HG02571 (cell line): ENCODE results near the gene ULK2.
"Not testable (repeated sequence)": the region's sequence is repeated elsewhere in the genome, so short reads cannot be mapped to it uniquely, and the experiment has no call there.

Experiments
- ATAC-seq: cut with Tn5 transposase; IDR thresholded peaks from one replicate; pipeline ENCODE4 v1.9.1; 2021; ENCODE audit warnings: mild to moderate bottlenecking, moderate library complexity; ENCODE audit not compliant: unreplicated experiment

The ULK2 gene

DNA sequence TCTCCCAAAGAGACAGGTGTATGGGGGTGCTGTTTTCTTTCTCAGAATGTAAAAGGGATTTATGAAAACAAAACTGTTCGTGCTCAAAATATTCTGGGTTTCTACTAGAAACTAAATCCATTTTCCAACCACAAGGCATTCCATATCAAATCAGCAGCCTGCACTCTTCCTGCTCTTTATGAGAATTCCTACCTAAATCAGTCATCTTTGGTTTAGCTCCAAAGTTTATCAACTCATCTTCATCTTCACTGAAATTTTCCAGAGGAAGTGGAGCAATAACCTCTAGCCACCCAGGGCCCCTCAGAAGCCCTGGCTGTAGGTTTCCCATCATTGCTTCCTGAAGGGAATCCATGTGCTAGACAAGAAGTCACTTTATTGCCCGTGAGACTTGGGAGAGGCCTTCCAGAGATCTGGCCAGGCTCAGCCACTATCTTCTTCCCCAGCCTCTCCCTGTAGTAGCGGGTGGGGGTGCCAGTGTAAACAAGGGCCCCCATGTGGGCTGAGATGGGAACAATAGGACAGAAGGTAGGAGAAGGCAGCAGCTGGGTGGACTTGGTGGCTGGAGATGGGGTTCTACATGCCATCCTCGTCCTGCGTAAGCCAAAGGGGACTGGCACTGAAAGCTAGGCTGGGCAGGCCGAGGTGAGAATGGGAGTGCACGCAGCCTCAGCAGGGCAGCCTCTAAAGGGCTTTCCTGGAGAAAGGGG is 97.6 kb downstream of the ULK2 start:
- no peak for ATAC-seq

DNA sequence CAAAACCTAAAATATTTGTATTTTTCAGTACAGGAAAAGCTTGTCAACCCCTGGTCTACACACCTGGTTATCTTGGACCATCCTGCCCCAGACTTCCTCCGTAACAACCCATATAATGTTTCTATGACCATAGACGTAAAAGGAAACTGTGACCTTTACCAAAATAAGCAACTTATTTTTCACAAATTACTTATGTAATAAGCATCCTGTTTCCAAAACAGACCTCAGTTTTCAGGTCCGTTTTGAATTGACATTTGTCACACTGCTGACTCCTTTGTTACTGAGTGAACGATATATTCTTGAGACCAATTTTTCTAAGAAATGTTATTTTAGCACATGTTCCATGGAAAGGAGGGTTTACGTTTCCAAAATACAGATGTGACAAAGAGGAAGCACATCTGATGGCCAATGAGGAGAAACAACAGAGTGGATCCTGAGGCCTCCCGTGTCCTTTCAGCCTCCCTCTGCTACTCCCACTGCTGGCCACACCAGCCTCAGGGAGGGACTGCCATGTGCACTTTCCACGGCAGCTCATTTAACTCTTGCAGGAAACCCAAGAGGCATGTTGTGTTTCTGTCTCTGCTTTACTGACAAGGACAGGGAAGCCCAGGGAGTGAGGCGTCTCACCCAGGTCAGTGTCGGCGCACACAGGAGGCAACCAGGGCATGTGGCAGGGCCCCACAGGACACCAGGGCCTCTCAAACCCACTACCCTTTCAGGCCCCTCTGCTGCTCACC is 99.5 kb downstream of the ULK2 start:
- no peak for ATAC-seq

DNA sequence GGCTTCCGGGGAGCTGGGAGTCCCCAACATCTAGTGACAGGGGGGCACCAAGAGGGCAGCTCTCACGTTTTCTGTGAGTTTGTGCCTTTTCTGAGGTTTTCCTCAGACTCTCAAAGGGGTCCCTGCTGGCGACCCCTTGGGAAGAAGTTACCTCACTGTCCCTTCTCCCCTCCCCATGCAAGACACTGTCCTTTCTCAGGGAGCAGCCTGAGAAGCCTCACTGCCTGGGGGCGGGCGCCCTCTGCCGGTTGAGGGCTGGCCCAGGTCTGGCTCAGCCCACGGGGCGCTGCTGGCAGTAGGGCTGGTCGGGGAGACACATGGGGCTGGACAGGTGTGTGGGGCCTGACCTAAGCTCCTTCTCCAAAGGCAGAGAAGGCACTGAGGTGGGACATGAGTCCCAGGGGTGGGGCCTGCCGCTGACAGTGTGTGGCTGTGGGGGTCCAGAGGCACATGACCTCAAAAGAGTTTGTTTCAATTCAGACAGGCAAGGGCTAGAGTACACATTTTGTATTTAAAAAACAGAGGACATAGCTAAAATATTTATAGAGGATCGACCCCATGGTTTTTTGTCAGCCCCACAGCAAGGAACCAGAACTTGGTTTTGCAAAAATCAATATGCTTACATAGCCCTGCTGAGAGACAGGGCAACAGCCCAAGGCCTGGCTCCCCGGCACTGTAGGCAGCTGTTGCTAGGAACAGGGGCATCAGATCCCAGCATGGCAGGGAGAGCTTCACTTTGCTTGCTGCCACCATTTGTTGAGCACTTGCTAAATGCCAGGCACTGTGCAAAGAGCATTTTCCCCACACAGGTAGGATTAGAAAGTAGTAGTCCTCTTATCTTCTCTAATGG is 101.1 kb downstream of the ULK2 start:
- no peak for ATAC-seq

GRCh38 chr17:19766016-19766415 is 101.7 kb downstream of the ULK2 start:
- ATAC-seq = no peak

DNA sequence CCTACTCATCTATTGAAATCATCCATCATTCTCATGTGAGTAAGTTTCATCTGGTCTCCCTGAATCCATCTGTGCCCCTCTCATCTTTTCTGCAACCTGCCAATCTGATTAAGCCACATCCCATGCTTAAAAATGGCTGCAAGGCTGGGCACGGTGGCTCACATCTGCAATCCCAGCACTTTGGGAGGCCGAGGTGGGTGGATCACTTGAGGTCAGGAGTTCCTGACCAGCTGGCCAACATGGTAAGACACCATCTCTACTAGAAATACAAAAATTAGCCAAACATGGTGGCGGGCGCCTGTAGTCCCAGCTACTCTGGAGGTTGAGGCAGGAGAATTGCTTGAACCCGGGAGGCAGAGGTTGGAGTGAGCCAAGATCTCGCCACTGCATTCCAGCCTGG is 103.7 kb downstream of the ULK2 start:
- ATAC-seq = not testable (repeated sequence)

- ATAC-seq = no peak
Observed at GRCh38 chr17:19763416-19763815, 104.3 kb downstream of the ULK2 start.

GRCh38 chr17:19762515-19762961 is 105.2 kb downstream of the ULK2 start:
- ATAC-seq = no peak

DNA sequence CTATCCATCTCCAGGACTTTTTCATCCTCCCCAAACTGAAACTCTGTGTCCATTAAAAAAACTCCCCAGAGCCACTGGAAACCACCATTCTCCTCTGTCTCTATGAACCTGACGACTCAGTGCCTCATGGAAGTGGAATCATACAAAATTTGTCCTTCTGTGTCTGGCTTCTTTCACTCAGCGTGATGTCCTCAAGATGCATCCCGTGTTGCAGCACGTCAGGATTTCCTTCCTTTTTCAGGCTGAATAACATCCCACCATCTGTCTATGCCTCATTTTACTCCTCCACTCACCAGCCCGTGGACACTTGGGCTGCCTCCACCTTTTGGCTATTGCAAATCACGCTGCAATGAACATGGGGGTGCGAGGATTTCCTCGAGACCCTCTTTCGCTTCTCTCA is 107.0 kb downstream of the ULK2 start:
- ATAC-seq = no peak

GRCh38 chr17:19759568-19760549 is 107.9 kb downstream of the ULK2 start:
- no peak for ATAC-seq

DNA sequence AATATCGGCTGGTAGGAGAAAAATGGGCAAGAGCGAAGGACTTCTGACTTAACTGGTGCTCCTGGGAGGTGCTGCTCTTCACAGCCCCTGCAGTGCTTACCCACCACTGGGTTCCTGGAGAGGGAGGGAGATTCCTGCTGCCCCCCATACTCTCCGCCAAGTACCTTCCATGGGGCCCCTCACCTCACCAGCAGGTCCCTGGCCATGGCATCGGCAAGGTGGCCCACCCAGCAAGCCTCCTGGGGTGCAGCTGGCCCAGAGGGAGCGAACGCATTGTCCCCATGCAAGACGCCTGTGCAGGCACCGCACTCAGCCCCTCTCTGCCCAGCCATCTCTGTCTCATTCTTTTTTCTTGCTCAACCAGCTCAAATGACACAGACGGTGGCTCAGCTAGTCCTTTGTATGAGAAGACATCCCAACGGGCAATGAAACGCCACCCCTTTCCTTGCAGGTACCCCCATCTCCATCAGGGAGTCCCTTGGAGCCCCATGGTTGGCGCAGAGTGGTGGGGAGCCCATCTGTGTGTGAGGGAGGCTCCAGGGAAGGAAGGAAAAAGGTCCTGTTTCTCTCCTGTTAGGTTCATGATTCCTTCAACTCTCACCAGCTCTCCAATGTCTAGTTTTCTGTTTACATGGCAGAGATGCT is 110.1 kb downstream of the ULK2 start:
- no peak for ATAC-seq

GRCh38 chr17:19756546-19756945 is 111.2 kb downstream of the ULK2 start:
- no peak for ATAC-seq

DNA sequence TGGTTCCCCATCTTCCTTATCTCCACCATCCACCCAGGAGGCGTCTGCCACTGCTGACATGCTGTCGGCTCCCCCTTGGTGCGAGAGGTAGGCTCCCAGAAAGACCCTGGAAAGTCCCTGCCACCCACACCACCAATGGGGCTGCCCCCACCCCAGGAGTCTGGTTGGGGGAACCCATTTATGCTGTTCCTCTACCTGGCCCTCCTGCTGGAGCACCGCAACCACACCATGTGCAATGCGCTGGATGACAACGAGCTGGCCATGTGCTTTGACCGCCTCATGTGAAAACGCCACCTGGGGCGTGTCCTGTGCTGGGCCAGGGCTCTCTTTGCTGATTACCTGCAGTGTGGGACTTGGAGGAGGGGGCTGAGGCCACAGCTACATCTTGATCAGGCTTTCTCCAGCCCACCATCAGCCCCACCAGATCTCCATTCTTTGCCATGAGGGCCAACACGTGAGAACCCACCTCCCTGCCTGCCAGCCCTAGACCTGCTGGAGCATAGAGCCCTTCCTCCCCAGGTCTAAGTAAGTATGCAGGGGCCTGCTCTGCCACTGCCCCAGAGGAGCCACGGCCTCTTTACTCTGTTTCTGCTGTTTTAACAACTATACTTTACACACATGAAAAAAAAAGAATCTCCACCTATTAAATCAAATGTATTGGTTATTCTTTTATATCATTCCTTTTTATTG is 111.8 kb downstream of the ULK2 start:
- peak; percentile 45 for ATAC-seq

DNA sequence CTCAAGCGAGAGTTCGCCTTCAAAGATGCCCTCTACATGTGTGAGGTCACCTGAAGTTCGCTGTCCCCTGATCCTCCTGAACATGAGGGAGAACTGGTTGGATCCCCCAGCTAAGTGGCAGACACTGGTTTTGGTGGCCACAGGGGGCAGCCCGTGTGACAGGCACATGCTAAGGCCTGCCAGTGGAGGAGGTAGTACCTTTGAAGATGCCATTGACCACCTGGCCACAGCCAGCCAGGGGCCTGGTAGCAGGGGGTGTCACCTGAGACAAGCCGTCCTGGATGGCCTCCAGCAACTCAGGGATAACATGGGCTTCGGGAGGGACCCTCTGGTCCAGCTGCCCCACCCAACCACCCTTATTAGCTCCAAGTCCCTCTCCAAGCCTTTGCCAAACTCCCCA is 112.3 kb downstream of the ULK2 start:
- no peak for ATAC-seq

GRCh38 chr17:19753661-19754463 is 113.9 kb downstream of the ULK2 start:
- ATAC-seq = no peak

- ATAC-seq = no peak
Observed at GRCh38 chr17:19753051-19753509, 114.7 kb downstream of the ULK2 start.

- ATAC-seq = no peak
Observed at GRCh38 chr17:19752216-19753050, 115.3 kb downstream of the ULK2 start.

- ATAC-seq = no peak
Observed at GRCh38 chr17:19750835-19751234, 116.9 kb downstream of the ULK2 start.
